B cell (primary cell): ENCODE data around the gene SETD6.
"Not testable (repeated sequence)": the region's sequence is repeated elsewhere in the genome, so short reads cannot be mapped to it uniquely, and the experiment has no call there.

ENCODE experiments used
- EZH2 ChIP-seq: IDR thresholded peaks from 2 replicates; pipeline ENCODE4 v1.6.1; 2012; ENCODE audit warnings: borderline replicate concordance, low read depth, mild to moderate bottlenecking, moderate library complexity, low read length; ENCODE audit not compliant: insufficient read depth, poor library complexity, severe bottlenecking
- TF ChIP-seq, protein P1 (sequence below): fragments of 200-600 bp; IDR thresholded peaks from one replicate; pipeline ENCODE4 v1.8.0; 2022; ENCODE audit warnings: antibody characterized with exemption, mild to moderate bottlenecking

- TF ChIP-seq, protein P1, sequence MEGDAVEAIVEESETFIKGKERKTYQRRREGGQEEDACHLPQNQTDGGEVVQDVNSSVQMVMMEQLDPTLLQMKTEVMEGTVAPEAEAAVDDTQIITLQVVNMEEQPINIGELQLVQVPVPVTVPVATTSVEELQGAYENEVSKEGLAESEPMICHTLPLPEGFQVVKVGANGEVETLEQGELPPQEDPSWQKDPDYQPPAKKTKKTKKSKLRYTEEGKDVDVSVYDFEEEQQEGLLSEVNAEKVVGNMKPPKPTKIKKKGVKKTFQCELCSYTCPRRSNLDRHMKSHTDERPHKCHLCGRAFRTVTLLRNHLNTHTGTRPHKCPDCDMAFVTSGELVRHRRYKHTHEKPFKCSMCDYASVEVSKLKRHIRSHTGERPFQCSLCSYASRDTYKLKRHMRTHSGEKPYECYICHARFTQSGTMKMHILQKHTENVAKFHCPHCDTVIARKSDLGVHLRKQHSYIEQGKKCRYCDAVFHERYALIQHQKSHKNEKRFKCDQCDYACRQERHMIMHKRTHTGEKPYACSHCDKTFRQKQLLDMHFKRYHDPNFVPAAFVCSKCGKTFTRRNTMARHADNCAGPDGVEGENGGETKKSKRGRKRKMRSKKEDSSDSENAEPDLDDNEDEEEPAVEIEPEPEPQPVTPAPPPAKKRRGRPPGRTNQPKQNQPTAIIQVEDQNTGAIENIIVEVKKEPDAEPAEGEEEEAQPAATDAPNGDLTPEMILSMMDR: not testable (repeated sequence)
- TF ChIP-seq EZH2: not testable (repeated sequence)
Observed at GRCh38 chr16:58565697-58566096, 50.4 kb downstream of the SETD6 start.
